HepG2 (cell line): ENCODE results near the gene MTUS2. TPM values are rescaled to one million over a fixed set of nuclear protein-coding genes. Genes with fewer than 3 reads are reported as not detected.

Experiments used
- ATAC-seq: fragments of 200-7000 bp; cut with Tn5 transposase; 3 replicates; pipeline ENCODE4 v1.9.1; 2020; ENCODE audit warnings: mild to moderate bottlenecking, moderate library complexity
- BruUV-seq: library from RNA; stranded (reverse); fragments of 400-500 nt; replicated peaks from 2 replicates; lab custom pipeline; 2021; lab: Mats Ljungman, UMichigan
- CTCF ChIA-PET: fragments of 300-600 bp; formaldehyde crosslinking; extraction: SDS; loops from one replicate; lab custom pipeline; 2021; ENCODE audit warnings: low total read pairs, inconsistent platforms, low intra/inter-chr PET ratio; lab: Yijun Ruan, JAX
- POLR2A ChIA-PET: fragments of 350-600 bp; sonication (Branson Sonifier 250); formaldehyde crosslinking; loops from one replicate; lab custom pipeline; 2020; ENCODE audit warnings: antibody characterized with exemption, inconsistent platforms; lab: Yijun Ruan, JAX
- DNase-seq: peaks from one replicate; pipeline ENCODE4 v3.0.0-alpha.2; 2015; ENCODE audit warnings: low spot score
- FAIRE-seq: peaks from 3 replicates; lab custom pipeline; 2011; peaks lifted over from hg19 to GRCh38; lab: Jason Lieb, UNC
- H2AFZ ChIP-seq: one replicate; pipeline ENCODE4 v1.6.1; 2011; ENCODE audit warnings: low read length, inconsistent platforms
- H3K27ac ChIP-seq: fragments of 300-600 bp; 3 replicates; pipeline ENCODE4 v1.8.0; 2011; ENCODE audit warnings: mixed run types, mild to moderate bottlenecking, mixed read lengths, low read length, inconsistent platforms; ENCODE audit not compliant: insufficient read depth; ENCODE audit errors: extremely low read length
- H3K27me3 ChIP-seq, 2 experiments: fragments of 200-600 bp in 1 of 2; 2 replicates in 1 of 2; 3 replicates in 1 of 2; pipeline versions ENCODE4 v1.6.0 to v1.8.0; 2011; ENCODE audit warnings: low read length in 2 of 2, mild to moderate bottlenecking in 2 of 2, moderate library complexity in 2 of 2, inconsistent platforms in 1 of 2; ENCODE audit not compliant: insufficient read depth in 2 of 2, control insufficient read depth in 1 of 2
- H3K36me3 ChIP-seq, 2 experiments: fragments of 200-600 bp in 1 of 2; replicated peaks in 1 of 2; 2 replicates in 1 of 2; 3 replicates in 1 of 2; pipeline versions ENCODE4 v1.5.1 to v1.8.0; 2011; ENCODE audit warnings: low read length in 2 of 2, inconsistent platforms in 1 of 2; ENCODE audit not compliant: insufficient read depth in 2 of 2, control insufficient read depth in 1 of 2
- H3K4me1 ChIP-seq: 2 replicates; pipeline ENCODE4 v1.5.1; 2012; ENCODE audit warnings: low read length, inconsistent platforms; ENCODE audit not compliant: insufficient read depth
- H3K4me2 ChIP-seq: 2 replicates; pipeline ENCODE4 v1.6.0; 2011; ENCODE audit warnings: low read depth, low read length, inconsistent platforms
- H3K4me3 ChIP-seq, 3 experiments: fragments of 200-600 bp in 1 of 3; sonication (generic), shearing (Covaris generic) in 1 of 3; replicated peaks in 1 of 3; 2 replicates each; pipeline ENCODE4 v1.5.1; 2011 to 2016; ENCODE audit warnings: low read length in 3 of 3, inconsistent platforms in 2 of 3, low read depth in 2 of 3, mild to moderate bottlenecking in 2 of 3, control low read depth in 1 of 3, mixed read lengths in 1 of 3; ENCODE audit not compliant: insufficient read depth in 1 of 3
- H3K79me2 ChIP-seq: one replicate; pipeline ENCODE4 v1.6.1; 2011; ENCODE audit warnings: low read length, inconsistent platforms; ENCODE audit not compliant: insufficient read depth
- H3K9ac ChIP-seq: 2 replicates; pipeline ENCODE4 v1.6.0; 2011; ENCODE audit warnings: mild to moderate bottlenecking, low read depth, low read length, inconsistent platforms; ENCODE audit not compliant: insufficient read depth
- H3K9me3 ChIP-seq: 2 replicates; pipeline ENCODE4 v1.5.1; 2012; ENCODE audit warnings: mild to moderate bottlenecking, low read length
- H4K20me1 ChIP-seq: 2 replicates; pipeline ENCODE4 v1.6.0; 2011; ENCODE audit warnings: inconsistent platforms, mild to moderate bottlenecking, low read length, moderate library complexity; ENCODE audit not compliant: insufficient read depth
- DDIT3 ChIP-seq: sonication (generic); formaldehyde crosslinking; IDR thresholded peaks from 2 replicates; pipeline ENCODE4 v1.4.0; 2020; ENCODE audit warnings: mild to moderate bottlenecking, missing genetic modification reagents
- KDM6A ChIP-seq: IDR thresholded peaks from 2 replicates; pipeline ENCODE4 v1.6.1; 2016; ENCODE audit warnings: low read depth
- MNT ChIP-seq: fragments of 450-650 bp; IDR thresholded peaks from 2 replicates; pipeline ENCODE4 v1.6.1; 2016
- POLR2AphosphoS2 ChIP-seq: IDR thresholded peaks from 2 replicates; pipeline ENCODE4 v1.6.1; 2011; ENCODE audit warnings: low read depth, low read length, improper control_type of control experiment
- ZNF550 ChIP-seq: sonication (generic); formaldehyde crosslinking; IDR thresholded peaks from 2 replicates; pipeline ENCODE4 v1.4.0; 2020; ENCODE audit warnings: mild to moderate bottlenecking, missing genetic modification reagents, borderline replicate concordance
- ZSCAN30 ChIP-seq: sonication (generic); formaldehyde crosslinking; IDR thresholded peaks from 2 replicates; pipeline ENCODE4 v1.5.0; 2020; ENCODE audit warnings: mild to moderate bottlenecking, missing genetic modification reagents
- WGBS: methylation state at CpG from one replicate; pipeline ENCODE4 v1.1.6; 2017; ENCODE audit warnings: low lambda C conversion rate; 5-methylcytosine and 5-hydroxymethylcytosine counted together
- in situ Hi-C: cut with HindIII; loops from 2 replicates; pipeline ENCODE4 v1.10.0; 2017; ENCODE audit warnings: low pct_unique_long_range_greater_than_20kb; ENCODE audit not compliant: extremely low pct_ligation_motif_present
- intact Hi-C: fragments of 100-400 bp; cut with micrococcal nuclease; formaldehyde crosslinking; loops from one replicate; pipeline ENCODE4 v1.10.0; 2022; ENCODE audit not compliant: unreplicated experiment
- polyA plus RNA-seq, 8 experiments: library from polyadenylated mRNA; depleted of rRNA in 3 of 8; stranded (reverse) in 7 of 8; unstranded in 1 of 8; fragments of >200 nt; fragmentation: Illumina TruSeq in 4 of 8; extraction: Trizol in 4 of 8; gene quantifications; 2 replicates each; pipeline versions ENCODE4 v1.2.1 to v1.2.3, GENCODE V29; 2011 to 2016; ENCODE audit warnings: low read depth in 4 of 8, missing spikeins in 1 of 8, mixed read lengths in 1 of 8; ENCODE audit not compliant: insufficient read depth in 1 of 8
- total RNA-seq, 5 experiments: library from RNA; depleted of rRNA; stranded (reverse); fragments of >200 nt; fragmentation: Illumina TruSeq; extraction: Trizol; gene quantifications; 2 replicates each; pipeline ENCODE4 v1.2.3, GENCODE V29; 2016; ENCODE audit warnings: low read depth in 1 of 5

Gene MTUS2
- total and polyA plus RNA-seq, 2 of the 13 experiments (the other 11 are each of a cell fraction or from before 2014, with no cell fraction given), result not detected

- no TSS peak for BruUV-seq
- POLR2A ChIA-PET, result no interaction called here
These were observed 680.2 kb downstream of the MTUS2 start for GRCh38 chr13:29500386-29500785.

GRCh38 chr13:29501674-29502073 is 681.5 kb downstream of the MTUS2 start:
- no peak overlapping the region for H3K4me2 ChIP-seq
- BruUV-seq, result no TSS peak
- POLR2A ChIA-PET, result no interaction called here
- peaks cover 10% of the 10 kb centered on the region; the same call in 1 of the 2 replicates for H3K4me1 ChIP-seq
- H2AFZ ChIP-seq, result no peak overlapping the region
- FAIRE-seq (no peak), ATAC-seq (no peak), DNase-seq (no peak)
- TF ChIP-seq ZNF550 (CRISPR knock-in tag) (no peak), MNT (peak; percentile 82), ZSCAN30 (no peak), POLR2AphosphoS2 (peak; percentile 63; the same call in 1 of the 2 replicates)
- H4K20me1 ChIP-seq, result no peaks in the 10 kb centered on the region
- intact Hi-C loops (loop anchor here (10.0 kb wide), 1 partner anchor 93 kb away; the partner anchor contains the start of gene SLC7A1), in situ Hi-C loops (loop anchor here (10.0 kb wide), 1 partner anchor 613 kb away; no protein-coding TSS in a partner anchor)
- H3K9ac ChIP-seq, result no peak overlapping the region
- no peaks in the 10 kb centered on the region for H3K9me3 ChIP-seq
- H3K79me2 ChIP-seq, result no peaks in the 10 kb centered on the region
- CTCF ChIA-PET, result no interaction called here
- H3K4me3 ChIP-seq, result no peak overlapping the region
- 53% methylated on average over 3 of the region's 4 CpGs for WGBS
- no peaks in the 10 kb centered on the region for H3K36me3 ChIP-seq
- peaks cover 9 to 49% of the 10 kb centered on the region in 2 experiments; a peak in 4 of 5 replicates for H3K27me3 ChIP-seq
- no peak overlapping the region for H3K27ac ChIP-seq

More at GRCh38 chr13:29500386-29500785, 680.2 kb downstream of the MTUS2 start:
- H2AFZ ChIP-seq, result no peak overlapping the region
- no peak overlapping the region for H3K27ac ChIP-seq
- 48% methylated on average over 5 of the region's 7 CpGs for WGBS
- H3K79me2 ChIP-seq, result no peaks in the 10 kb centered on the region
- no peaks in the 10 kb centered on the region for H3K9me3 ChIP-seq
- no peak overlapping the region for H3K4me2 ChIP-seq
- no peak overlapping the region for H3K9ac ChIP-seq
- no peaks in the 10 kb centered on the region for H4K20me1 ChIP-seq
- CTCF ChIA-PET, result no interaction called here
- in situ Hi-C loops, result loop anchor here (10.0 kb wide), 1 partner anchor 614 kb away; no protein-coding TSS in a partner anchor
- no peak overlapping the region for H3K4me3 ChIP-seq
- ATAC-seq (no peak), FAIRE-seq (no peak), DNase-seq (no peak)
- intact Hi-C loops, result loop anchor here (10.0 kb wide), 1 partner anchor 94 kb away; the partner anchor contains the start of gene SLC7A1
- peaks cover 10% of the 10 kb centered on the region; the same call in 1 of the 2 replicates for H3K4me1 ChIP-seq
- TF ChIP-seq KDM6A (CRISPR knock-in tag), result no peak
- TF ChIP-seq DDIT3 (CRISPR knock-in tag), result no peak
- peaks cover 11 to 56% of the 10 kb centered on the region in 2 experiments; a peak in 4 of 5 replicates for H3K27me3 ChIP-seq
- H3K36me3 ChIP-seq, result no peaks in the 10 kb centered on the region
